Measurements from ENCODE around the gene ARHGAP8.
"Not testable (repeated sequence)": the region's sequence is repeated elsewhere in the genome, so short reads cannot be mapped to it uniquely, and the experiment has no call there.

Gene ARHGAP8

DNA sequence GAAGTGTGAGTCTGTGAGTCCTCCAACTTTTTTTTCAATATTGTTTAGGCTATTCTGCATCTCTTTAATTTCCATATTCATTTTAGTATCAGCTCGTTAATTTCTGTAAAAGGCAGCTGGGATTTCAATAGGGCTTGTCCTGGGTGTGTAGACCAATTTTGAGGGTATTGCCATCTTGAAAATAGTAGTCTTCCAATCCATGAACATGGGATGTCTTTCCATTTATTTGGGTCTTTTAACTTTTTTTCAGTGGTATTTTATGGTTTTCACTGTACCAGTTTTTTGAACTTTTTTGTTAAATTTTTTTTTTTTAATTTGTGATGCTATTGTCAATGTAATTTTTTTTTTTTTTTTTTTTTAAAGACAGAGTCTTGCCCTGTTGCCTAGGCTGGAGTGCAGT, 79.5 kb downstream of the ARHGAP8 start:
- no peak for DNase-seq (ENCODE audit: low spot score)

GRCh38 chr22:44834065-44834464, 81.7 kb downstream of the ARHGAP8 start:
- DNase-seq (ENCODE audit: low spot score), result no peak

GRCh38 chr22:44837481-44837880, 85.1 kb downstream of the ARHGAP8 start:
- DNase-seq (ENCODE audit: low spot score), result no peak

GRCh38 chr22:44838316-44839016, 86.1 kb downstream of the ARHGAP8 start:
- DNase-seq (ENCODE audit: low spot score), result no peak

GRCh38 chr22:44839061-44839460, 86.7 kb downstream of the ARHGAP8 start:
- DNase-seq (ENCODE audit: low spot score), result no peak

GRCh38 chr22:44839721-44840120, 87.3 kb downstream of the ARHGAP8 start:
- no peak for DNase-seq (ENCODE audit: low spot score)

GRCh38 chr22:44840611-44841322, 88.4 kb downstream of the ARHGAP8 start:
- no peak for DNase-seq (ENCODE audit: low spot score)

GRCh38 chr22:44842417-44842816, 90.0 kb downstream of the ARHGAP8 start:
- DNase-seq (ENCODE audit: low spot score), result no peak

GRCh38 chr22:44845191-44845590, 92.8 kb downstream of the ARHGAP8 start:
- DNase-seq (ENCODE audit: low spot score), result no peak

DNA sequence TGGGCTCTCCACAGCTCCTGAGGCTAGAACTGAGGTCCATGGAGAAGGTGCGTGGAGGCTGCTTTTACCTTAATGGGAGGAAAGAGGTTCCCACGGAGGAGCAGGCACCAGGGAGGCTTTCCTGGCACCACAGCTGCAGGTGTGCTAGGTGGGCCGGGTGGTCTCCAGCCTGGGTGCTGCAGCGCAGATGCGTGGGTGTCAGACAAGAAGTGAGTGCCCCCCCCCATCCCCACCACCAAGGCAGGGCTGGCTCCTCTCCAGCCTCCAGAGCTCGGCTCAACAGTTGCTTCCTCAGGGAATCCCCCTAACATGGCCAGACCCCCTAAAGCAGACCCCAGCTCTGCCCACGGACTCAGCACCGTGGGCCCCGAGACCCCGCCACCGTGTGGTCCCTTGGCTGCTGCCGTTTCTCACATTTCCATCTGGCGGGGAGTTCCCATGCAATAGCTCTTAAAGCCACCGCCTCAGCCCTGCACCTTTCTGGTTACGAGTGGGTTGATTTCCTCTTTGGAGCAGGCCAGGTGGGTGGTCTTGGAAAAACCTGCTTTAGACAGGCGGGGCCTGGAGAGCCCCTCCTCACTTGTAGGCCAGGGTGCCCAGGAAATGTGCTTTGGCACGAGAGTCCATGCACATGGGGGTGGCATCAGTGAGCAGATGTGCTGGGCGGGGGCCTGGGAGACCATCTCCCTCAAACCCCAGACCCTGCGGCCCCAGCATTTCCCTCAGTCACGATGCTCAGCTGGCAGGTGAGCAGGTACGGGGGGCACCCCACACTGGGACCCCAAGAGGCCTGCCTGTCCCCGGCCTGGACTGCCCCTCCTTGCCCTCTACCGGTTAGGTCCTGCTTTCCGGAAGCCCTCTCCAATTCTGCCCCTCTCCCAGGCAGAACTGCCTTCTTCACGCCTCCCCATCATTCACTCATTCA, 93.7 kb downstream of the ARHGAP8 start:
- DNase-seq (ENCODE audit: low spot score), result no peak

DNA sequence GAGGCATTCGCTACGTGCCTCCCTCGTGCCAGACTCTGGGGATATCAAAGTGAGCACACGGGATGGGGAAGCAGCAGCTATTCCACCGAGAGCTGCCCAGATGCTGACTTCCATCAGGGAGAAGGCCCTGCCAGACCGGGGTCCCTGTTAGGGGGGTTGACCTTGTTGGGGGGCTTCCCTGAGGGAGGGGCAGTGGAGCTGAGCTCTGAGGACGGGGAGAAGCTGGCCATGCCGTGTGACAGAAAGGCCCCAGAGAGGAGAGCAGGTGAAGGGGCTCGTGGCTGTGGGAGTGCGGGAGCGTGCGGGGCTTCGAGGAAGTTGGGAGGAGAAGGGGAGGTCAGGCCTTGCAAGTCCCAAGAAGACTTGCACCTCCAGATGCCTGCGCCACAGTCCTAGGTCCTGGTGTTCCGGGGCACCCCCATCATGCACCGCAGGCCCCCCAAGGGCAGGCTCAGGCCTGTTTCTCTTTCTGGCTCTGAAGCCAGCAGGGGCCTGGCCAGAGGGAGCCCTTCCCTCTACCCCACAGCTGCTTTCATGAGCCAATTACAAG, 94.4 kb downstream of the ARHGAP8 start:
- DNase-seq (ENCODE audit: low spot score), result no peak

GRCh38 chr22:44847380-44847779, 95.0 kb downstream of the ARHGAP8 start:
- DNase-seq (ENCODE audit: low spot score), result no peak

DNA sequence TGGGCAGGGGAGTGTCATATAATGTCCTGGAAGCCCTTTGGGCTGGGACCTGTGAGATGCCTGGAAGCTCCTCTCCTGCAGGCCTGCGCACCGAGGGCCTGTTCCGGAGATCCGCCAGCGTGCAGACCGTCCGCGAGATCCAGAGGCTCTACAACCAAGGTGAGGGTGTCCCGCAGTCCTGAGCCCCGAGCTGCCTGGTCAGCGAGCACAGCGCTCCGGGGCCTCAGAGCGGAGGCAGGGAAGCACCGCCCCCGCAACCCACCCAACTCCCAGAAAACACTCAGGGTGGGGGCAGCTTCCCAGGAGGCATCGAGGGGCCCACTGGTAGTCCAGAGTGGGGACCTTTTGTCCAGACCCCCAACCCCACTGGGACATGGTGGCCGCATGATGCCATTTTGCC, 95.5 kb downstream of the ARHGAP8 start:
- DNase-seq (ENCODE audit: low spot score), result no peak

- no peak for DNase-seq (ENCODE audit: low spot score)
Observed at GRCh38 chr22:44848296-44848741, 95.9 kb downstream of the ARHGAP8 start.

GRCh38 chr22:44848791-44849420, 96.5 kb downstream of the ARHGAP8 start:
- DNase-seq (ENCODE audit: low spot score), result no peak

DNA sequence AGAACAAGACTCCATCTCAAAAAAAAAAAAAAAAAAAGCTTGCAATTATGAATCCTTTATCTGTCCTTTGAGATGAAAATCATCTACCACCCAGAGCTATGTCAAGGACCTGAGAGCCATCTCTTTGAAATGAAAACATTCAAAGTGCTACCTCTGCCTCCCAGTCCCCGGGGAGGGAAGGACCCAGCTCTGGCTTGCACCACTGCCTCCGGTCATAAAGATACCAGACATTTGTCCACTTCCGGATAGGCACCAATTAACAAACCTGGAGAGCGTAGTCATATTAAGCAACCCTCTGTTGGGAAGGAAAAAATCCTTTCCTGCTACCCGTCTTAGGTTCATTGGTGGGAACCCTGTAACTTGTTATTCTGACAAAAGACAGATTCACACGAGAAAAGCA, 98.6 kb downstream of the ARHGAP8 start:
- no peak for DNase-seq (ENCODE audit: low spot score)

GRCh38 chr22:44854641-44855040, 102.3 kb downstream of the ARHGAP8 start:
- DNase-seq (ENCODE audit: low spot score), result not testable (repeated sequence)

- no peak for DNase-seq (ENCODE audit: low spot score)
Observed at GRCh38 chr22:44855855-44856254, 103.5 kb downstream of the ARHGAP8 start.

DNA sequence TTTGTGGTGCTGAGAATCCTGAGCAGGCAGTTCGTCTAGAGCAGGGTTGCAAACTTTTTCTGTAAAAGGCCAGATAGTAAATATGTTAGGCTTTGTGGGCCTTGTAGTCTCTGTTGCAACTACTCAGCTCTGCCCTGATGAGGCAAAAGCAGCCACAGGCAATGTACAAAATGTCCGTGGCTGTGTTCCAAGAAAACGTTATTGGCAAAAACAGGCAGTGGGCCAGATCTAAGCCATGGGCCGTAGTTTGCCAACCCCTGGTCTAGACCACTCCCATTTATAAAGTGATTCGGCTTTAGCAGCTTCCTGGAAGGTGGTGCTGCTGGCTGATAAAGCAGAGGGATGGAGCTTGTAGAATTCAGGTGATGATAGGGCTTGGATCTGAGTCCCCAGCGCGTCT, 106.4 kb downstream of the ARHGAP8 start:
- DNase-seq (ENCODE audit: low spot score), result not testable (repeated sequence)

DNA sequence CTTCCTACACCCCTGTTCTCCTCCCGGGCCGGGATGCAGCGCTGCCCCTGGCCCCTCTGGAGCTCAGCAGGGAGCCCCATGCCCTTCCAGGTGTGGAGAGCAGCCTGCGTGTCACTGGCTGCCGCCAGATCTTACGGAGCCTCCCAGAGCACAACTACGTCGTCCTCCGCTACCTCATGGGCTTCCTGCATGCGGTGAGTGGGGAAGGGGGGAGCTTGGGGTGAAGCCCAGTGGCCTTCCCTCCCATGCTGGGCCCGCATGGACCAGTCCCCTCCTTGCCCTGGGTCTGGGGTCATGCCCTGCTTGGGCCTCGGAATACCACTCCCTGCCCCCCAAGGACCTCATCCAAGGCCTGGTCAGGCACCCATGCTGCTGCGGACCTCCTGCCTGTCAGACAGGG, 107.3 kb downstream of the ARHGAP8 start:
- DNase-seq (ENCODE audit: low spot score), result no peak

DNA sequence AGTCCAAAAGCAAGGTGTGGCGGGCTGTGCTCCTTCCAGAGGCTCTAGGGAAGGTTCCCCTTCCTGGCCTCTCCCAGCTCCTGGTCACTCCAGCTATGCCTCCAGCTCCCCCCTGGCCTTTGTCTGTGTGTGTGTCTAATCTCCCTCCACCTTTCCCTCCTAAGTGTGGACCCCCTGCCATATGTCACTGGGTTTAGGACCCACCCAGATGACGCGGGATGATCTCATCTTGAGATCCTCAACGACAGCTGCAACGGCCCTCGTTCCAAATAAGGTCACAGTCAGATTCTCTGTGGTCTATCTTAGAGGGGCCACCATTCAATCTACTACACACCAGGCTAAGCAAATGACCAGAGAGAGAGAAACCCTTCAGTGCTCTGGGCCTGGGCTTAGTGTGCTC, 107.9 kb downstream of the ARHGAP8 start:
- DNase-seq (ENCODE audit: low spot score), result no peak

- DNase-seq (ENCODE audit: low spot score), result no peak
Observed at GRCh38 chr22:44861245-44861644, 108.9 kb downstream of the ARHGAP8 start.

Data from hematopoietic multipotent progenitor cell treated with erythropoietin and hydrocortisone succinate and interleukin-3 and kit ligand, for 15 days (in vitro differentiated cells).